HCT116 (cell line): ENCODE measurements around the gene ACBD6. TPM values are rescaled to one million over a fixed set of nuclear protein-coding genes. Genes with fewer than 3 reads are reported as not detected.
"Not testable (repeated sequence)": the region's sequence is repeated elsewhere in the genome, so short reads cannot be mapped to it uniquely, and the experiment has no call there.

ENCODE experiments used
- ATAC-seq: fragments of 200-7000 bp; cut with Tn5 transposase; 2 replicates; pipeline ENCODE4 v1.9.1; 2020; ENCODE audit warnings: mild to moderate bottlenecking, moderate library complexity
- BruUV-seq: library from RNA; stranded (reverse); fragments of 400-500 nt; replicated peaks from 2 replicates; lab custom pipeline; 2021; lab: Mats Ljungman, UMichigan
- CTCF ChIA-PET: fragments of 300-600 bp; sonication (Branson Sonifier 250); formaldehyde crosslinking; loops from one replicate; lab custom pipeline; 2021; ENCODE audit warnings: antibody characterized with exemption; lab: Charles Lee
- POLR2A ChIA-PET: fragments of 300-600, 350-600 bp; sonication (Branson Sonifier 250); formaldehyde crosslinking; loops from one replicate; lab custom pipeline; 2021; ENCODE audit warnings: antibody characterized with exemption; lab: Charles Lee
- RAD21 ChIA-PET, 2 experiments: fragments of 300-600 bp; sonication (Branson Sonifier 250); formaldehyde crosslinking; loops; one replicate each; lab custom pipeline; 2023; ENCODE audit warnings: low total read pairs in 2 of 2; ENCODE audit not compliant: uncharacterized antibody in 2 of 2, unreplicated experiment in 2 of 2, low non-redundant PET in 1 of 2; lab: Charles Lee
- DNase-seq: peaks from one replicate; pipeline ENCODE4 v3.0.0-alpha.2; 2010; ENCODE audit warnings: low read depth, low spot score
- H2AFZ ChIP-seq: fragments of 200-600 bp; shearing (Covaris generic), sonication (generic); 2 replicates; pipeline ENCODE4 v1.6.1; 2017; ENCODE audit warnings: low read depth, mixed run types, mixed read lengths, antibody characterized with exemption, low read length; ENCODE audit not compliant: poor library complexity, severe bottlenecking
- H3K27ac ChIP-seq: 2 replicates; pipeline ENCODE4 v1.5.1; 2012; ENCODE audit warnings: low read depth, low read length
- H3K27me3 ChIP-seq: fragments of 200-600 bp; sonication (generic); 2 replicates; pipeline ENCODE4 v1.6.1; 2016; ENCODE audit warnings: mixed run types, low read length, mixed read lengths; ENCODE audit not compliant: insufficient read depth
- H3K36me3 ChIP-seq, 2 experiments: fragments of 200-500 bp in 1 of 2; fragments of 200-600 bp in 1 of 2; sonication (Bioruptor generic) in 1 of 2; sonication (generic) in 1 of 2; 2 replicates each; pipeline versions ENCODE4 v1.5.1 to v1.6.1; 2014 to 2016; ENCODE audit warnings: low read length in 2 of 2, inconsistent platforms in 1 of 2, mixed read lengths in 1 of 2, mixed run types in 1 of 2; ENCODE audit not compliant: insufficient read depth in 2 of 2, control insufficient read depth in 1 of 2
- H3K4me1 ChIP-seq, 2 experiments: fragments of 200-600 bp in 1 of 2; sonication (generic) in 1 of 2; 2 replicates each; pipeline versions ENCODE4 v1.5.1 to v1.6.1; 2012 to 2017; ENCODE audit warnings: low read length in 2 of 2, inconsistent platforms in 1 of 2, mild to moderate bottlenecking in 1 of 2, mixed read lengths in 1 of 2, mixed run types in 1 of 2, moderate library complexity in 1 of 2; ENCODE audit not compliant: insufficient read depth in 2 of 2, control insufficient read depth in 1 of 2
- H3K4me2 ChIP-seq: fragments of 200-600 bp; sonication (generic); 2 replicates; pipeline ENCODE4 v1.6.1; 2017; ENCODE audit warnings: mixed run types, low read length, mixed read lengths
- H3K4me3 ChIP-seq, 2 experiments: fragments of 200-600 bp in 1 of 2; sonication (generic) in 1 of 2; replicated peaks in 1 of 2; 2 replicates each; pipeline ENCODE4 v1.5.1; 2011 to 2016; ENCODE audit warnings: low read length in 2 of 2, control low read depth in 1 of 2, low read depth in 1 of 2, mild to moderate bottlenecking in 1 of 2, mixed read lengths in 1 of 2, mixed run types in 1 of 2
- H3K79me2 ChIP-seq: fragments of 200-600 bp; sonication (generic); 2 replicates; pipeline ENCODE4 v1.6.1; 2017; ENCODE audit warnings: mild to moderate bottlenecking, mixed run types, low read length, moderate library complexity, mixed read lengths; ENCODE audit not compliant: insufficient read depth
- H3K9ac ChIP-seq: fragments of 200-600 bp; sonication (generic); 2 replicates; pipeline ENCODE4 v1.6.1; 2016; ENCODE audit warnings: low read length, mixed read lengths
- H3K9me2 ChIP-seq: fragments of 200-600 bp; sonication (generic), shearing (Covaris generic); 2 replicates; pipeline ENCODE4 v1.6.1; 2017; ENCODE audit warnings: mixed run types, mild to moderate bottlenecking, moderate library complexity; ENCODE audit not compliant: insufficient read depth
- H3K9me3 ChIP-seq, 2 experiments: fragments of 200-500 bp in 1 of 2; fragments of 200-600 bp in 1 of 2; sonication (Bioruptor generic) in 1 of 2; sonication (generic) in 1 of 2; 2 replicates each; pipeline ENCODE4 v1.6.1; 2014 to 2017; ENCODE audit warnings: low read length in 2 of 2, mixed read lengths in 2 of 2, inconsistent platforms in 1 of 2, low read depth in 1 of 2, mild to moderate bottlenecking in 1 of 2, mixed run types in 1 of 2, moderate library complexity in 1 of 2; ENCODE audit not compliant: control insufficient read depth in 1 of 2, insufficient read depth in 1 of 2
- H4K20me1 ChIP-seq: fragments of 200-600 bp; sonication (generic), shearing (Covaris generic); 2 replicates; pipeline ENCODE4 v1.6.1; 2017; ENCODE audit warnings: mixed run types, mild to moderate bottlenecking, moderate library complexity; ENCODE audit not compliant: insufficient read depth
- ELF1 ChIP-seq: IDR thresholded peaks from 2 replicates; pipeline ENCODE4 v1.6.1; 2012; ENCODE audit warnings: low read depth, borderline replicate concordance
- EZH2phosphoT487 ChIP-seq: fragments of 200-600 bp; IDR thresholded peaks from 2 replicates; pipeline ENCODE4 v1.6.1; 2018; ENCODE audit warnings: antibody characterized with exemption, borderline replicate concordance
- JUND ChIP-seq: IDR thresholded peaks from 2 replicates; pipeline ENCODE4 v1.6.1; 2012
- POLR2A ChIP-seq: IDR thresholded peaks from 2 replicates; pipeline ENCODE4 v1.7.0; 2011; ENCODE audit warnings: borderline replicate concordance; ENCODE audit not compliant: insufficient read depth, insufficient read length; ENCODE audit errors: extremely low read depth
- SIN3A ChIP-seq: IDR thresholded peaks from 2 replicates; pipeline ENCODE4 v1.6.1; 2012; ENCODE audit warnings: low read depth
- SP1 ChIP-seq: IDR thresholded peaks from 2 replicates; pipeline ENCODE4 v1.6.1; 2012; ENCODE audit warnings: low read depth
- SRF ChIP-seq: IDR thresholded peaks from 2 replicates; pipeline ENCODE4 v1.6.1; 2012; ENCODE audit warnings: low read depth
- TCF7L2 ChIP-seq: IDR thresholded peaks from 2 replicates; pipeline ENCODE4 v1.7.0; 2011; ENCODE audit warnings: borderline replicate concordance, inconsistent platforms; ENCODE audit not compliant: insufficient read depth, insufficient read length; ENCODE audit errors: extremely low read depth
- ZNF274 ChIP-seq: fragments of 200-500 bp; sonication (Bioruptor generic); IDR thresholded peaks from 2 replicates; pipeline ENCODE4 v1.6.1; 2014; ENCODE audit warnings: mild to moderate bottlenecking, low read depth, low read length, inconsistent platforms
- intact Hi-C: fragments of 100-400 bp; cut with micrococcal nuclease; formaldehyde crosslinking; loops from 2 replicates; pipeline ENCODE4 v1.10.0; 2022
- total RNA-seq: library from RNA; stranded (reverse); gene quantifications from one replicate; pipeline ENCODE4 v1.2.1, GENCODE V29; 2021; ENCODE audit not compliant: unreplicated experiment
- TF ChIP-seq, protein P1 (sequence below): IDR thresholded peaks from 2 replicates; pipeline ENCODE4 v1.6.1; 2012
- TF ChIP-seq, protein P2 (sequence below): IDR thresholded peaks from 2 replicates; pipeline ENCODE4 v1.6.1; 2011; ENCODE audit warnings: mild to moderate bottlenecking, low read length, moderate library complexity; ENCODE audit not compliant: insufficient replicate concordance; ENCODE audit errors: extremely low read depth
- TF ChIP-seq, protein P3 (sequence below): IDR thresholded peaks from 2 replicates; pipeline ENCODE4 v1.6.1; 2012; ENCODE audit warnings: low read depth

ACBD6 gene
- total RNA-seq, 1 experiment from 2014 or later, result 43.2 TPM

GRCh38 chr1:180408128-180408527 lies 94.2 kb downstream of the ACBD6 start:
- ATAC-seq, H3K9me3 ChIP-seq, intact Hi-C loops, RAD21 ChIA-PET, H3K4me3 ChIP-seq, H3K9ac ChIP-seq, DNase-seq, H3K27ac ChIP-seq, H2AFZ ChIP-seq, CTCF ChIA-PET, H3K4me1 ChIP-seq, H3K27me3 ChIP-seq, POLR2A ChIA-PET, H3K36me3 ChIP-seq, H3K79me2 ChIP-seq, BruUV-seq, H3K9me2 ChIP-seq, H3K4me2 ChIP-seq, H4K20me1 ChIP-seq: not testable (repeated sequence)

GRCh38 chr1:180407051-180407450 lies 95.3 kb downstream of the ACBD6 start:
- BruUV-seq, result no TSS peak
- Histone ChIP-seq H3K27me3 (no peaks in the 10 kb centered on the region), H3K27ac (no peak overlapping the region), H4K20me1 (no peaks in the 10 kb centered on the region), H3K4me1 (no peaks in the 10 kb centered on the region), H3K9me2 (no peaks in the 10 kb centered on the region), H3K9ac (no peak overlapping the region), H3K4me3 (no peak overlapping the region), H3K79me2 (peaks cover 5% of the 10 kb centered on the region), H3K9me3 (no peaks in the 10 kb centered on the region), H3K4me2 (no peak overlapping the region), H2AFZ (no peak overlapping the region), H3K36me3 (no peaks in the 10 kb centered on the region)
- intact Hi-C loops, result no loop called here
- RAD21 ChIA-PET, result no interaction called here
- TF ChIP-seq SP1, result no peak
- no peak for TF ChIP-seq ZNF274
- no peak for TF ChIP-seq TCF7L2
- TF ChIP-seq, protein P1, sequence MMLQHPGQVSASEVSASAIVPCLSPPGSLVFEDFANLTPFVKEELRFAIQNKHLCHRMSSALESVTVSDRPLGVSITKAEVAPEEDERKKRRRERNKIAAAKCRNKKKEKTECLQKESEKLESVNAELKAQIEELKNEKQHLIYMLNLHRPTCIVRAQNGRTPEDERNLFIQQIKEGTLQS, result no peak
- no peak for TF ChIP-seq JUND
- no peak for TF ChIP-seq SIN3A
- TF ChIP-seq, protein P2, sequence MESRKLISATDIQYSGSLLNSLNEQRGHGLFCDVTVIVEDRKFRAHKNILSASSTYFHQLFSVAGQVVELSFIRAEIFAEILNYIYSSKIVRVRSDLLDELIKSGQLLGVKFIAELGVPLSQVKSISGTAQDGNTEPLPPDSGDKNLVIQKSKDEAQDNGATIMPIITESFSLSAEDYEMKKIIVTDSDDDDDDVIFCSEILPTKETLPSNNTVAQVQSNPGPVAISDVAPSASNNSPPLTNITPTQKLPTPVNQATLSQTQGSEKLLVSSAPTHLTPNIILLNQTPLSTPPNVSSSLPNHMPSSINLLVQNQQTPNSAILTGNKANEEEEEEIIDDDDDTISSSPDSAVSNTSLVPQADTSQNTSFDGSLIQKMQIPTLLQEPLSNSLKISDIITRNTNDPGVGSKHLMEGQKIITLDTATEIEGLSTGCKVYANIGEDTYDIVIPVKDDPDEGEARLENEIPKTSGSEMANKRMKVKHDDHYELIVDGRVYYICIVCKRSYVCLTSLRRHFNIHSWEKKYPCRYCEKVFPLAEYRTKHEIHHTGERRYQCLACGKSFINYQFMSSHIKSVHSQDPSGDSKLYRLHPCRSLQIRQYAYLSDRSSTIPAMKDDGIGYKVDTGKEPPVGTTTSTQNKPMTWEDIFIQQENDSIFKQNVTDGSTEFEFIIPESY, result no peak
- TF ChIP-seq, protein P3, sequence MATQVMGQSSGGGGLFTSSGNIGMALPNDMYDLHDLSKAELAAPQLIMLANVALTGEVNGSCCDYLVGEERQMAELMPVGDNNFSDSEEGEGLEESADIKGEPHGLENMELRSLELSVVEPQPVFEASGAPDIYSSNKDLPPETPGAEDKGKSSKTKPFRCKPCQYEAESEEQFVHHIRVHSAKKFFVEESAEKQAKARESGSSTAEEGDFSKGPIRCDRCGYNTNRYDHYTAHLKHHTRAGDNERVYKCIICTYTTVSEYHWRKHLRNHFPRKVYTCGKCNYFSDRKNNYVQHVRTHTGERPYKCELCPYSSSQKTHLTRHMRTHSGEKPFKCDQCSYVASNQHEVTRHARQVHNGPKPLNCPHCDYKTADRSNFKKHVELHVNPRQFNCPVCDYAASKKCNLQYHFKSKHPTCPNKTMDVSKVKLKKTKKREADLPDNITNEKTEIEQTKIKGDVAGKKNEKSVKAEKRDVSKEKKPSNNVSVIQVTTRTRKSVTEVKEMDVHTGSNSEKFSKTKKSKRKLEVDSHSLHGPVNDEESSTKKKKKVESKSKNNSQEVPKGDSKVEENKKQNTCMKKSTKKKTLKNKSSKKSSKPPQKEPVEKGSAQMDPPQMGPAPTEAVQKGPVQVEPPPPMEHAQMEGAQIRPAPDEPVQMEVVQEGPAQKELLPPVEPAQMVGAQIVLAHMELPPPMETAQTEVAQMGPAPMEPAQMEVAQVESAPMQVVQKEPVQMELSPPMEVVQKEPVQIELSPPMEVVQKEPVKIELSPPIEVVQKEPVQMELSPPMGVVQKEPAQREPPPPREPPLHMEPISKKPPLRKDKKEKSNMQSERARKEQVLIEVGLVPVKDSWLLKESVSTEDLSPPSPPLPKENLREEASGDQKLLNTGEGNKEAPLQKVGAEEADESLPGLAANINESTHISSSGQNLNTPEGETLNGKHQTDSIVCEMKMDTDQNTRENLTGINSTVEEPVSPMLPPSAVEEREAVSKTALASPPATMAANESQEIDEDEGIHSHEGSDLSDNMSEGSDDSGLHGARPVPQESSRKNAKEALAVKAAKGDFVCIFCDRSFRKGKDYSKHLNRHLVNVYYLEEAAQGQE, result no peak
- TF ChIP-seq POLR2A, result no peak
- TF ChIP-seq ELF1, result no peak
- TF ChIP-seq EZH2phosphoT487, result no peak
- TF ChIP-seq SRF, result no peak
- POLR2A ChIA-PET, result no interaction called here
- ATAC-seq, result no peak
- no peak for DNase-seq
- CTCF ChIA-PET, result interaction anchor here (0.6 to 1.3 kb wide), 4 partner anchors 9 to 219 kb away, joined by 3 to 6 read pairs (median 3); no protein-coding TSS in a partner anchor
